IMR-90 (cell line): ENCODE results near the gene DPF3.

Experiments used
- BHLHE40 ChIP-seq: fragments of 150-350 bp; IDR thresholded peaks from 2 replicates; pipeline ENCODE4 v1.6.1; 2016; ENCODE audit warnings: mild to moderate bottlenecking, low read depth, low read length
- CEBPB ChIP-seq: IDR thresholded peaks from 2 replicates; pipeline ENCODE4 v1.6.1; 2012; ENCODE audit warnings: low read depth, low read length, improper control_type of control experiment
- CHD1 ChIP-seq: IDR thresholded peaks from 2 replicates; pipeline ENCODE4 v1.6.1; 2012; ENCODE audit warnings: low read depth, low read length, improper control_type of control experiment
- CTCF ChIP-seq: conservative IDR thresholded peaks from 2 replicates; pipeline ENCODE4 v1.5.1; 2012; ENCODE audit warnings: mild to moderate bottlenecking, low read depth, low read length, improper control_type of control experiment
- ELK1 ChIP-seq: fragments of 150-350 bp; IDR thresholded peaks from 2 replicates; pipeline ENCODE4 v1.6.1; 2016; ENCODE audit warnings: low read depth, mild to moderate bottlenecking, low read length, moderate library complexity, borderline replicate concordance
- FOS ChIP-seq: fragments of 150-350 bp; IDR thresholded peaks from 2 replicates; pipeline ENCODE4 v1.6.1; 2016; ENCODE audit warnings: low read depth, low read length
- MAFK ChIP-seq: IDR thresholded peaks from 2 replicates; pipeline ENCODE4 v1.6.1; 2012; ENCODE audit warnings: low read depth, low read length, improper control_type of control experiment
- MAZ ChIP-seq: IDR thresholded peaks from 2 replicates; pipeline ENCODE4 v1.6.1; 2012; ENCODE audit warnings: low read depth, mild to moderate bottlenecking, low read length, improper control_type of control experiment, moderate library complexity, borderline replicate concordance
- POLR2A ChIP-seq: IDR thresholded peaks from 2 replicates; pipeline ENCODE4 v1.6.1; 2012; ENCODE audit warnings: mild to moderate bottlenecking, low read depth, low read length
- RAD21 ChIP-seq: IDR thresholded peaks from 2 replicates; pipeline ENCODE4 v1.6.1; 2012; ENCODE audit warnings: low read length, improper control_type of control experiment
- RCOR1 ChIP-seq: IDR thresholded peaks from 2 replicates; pipeline ENCODE4 v1.6.1; 2012; ENCODE audit warnings: mild to moderate bottlenecking, low read length, improper control_type of control experiment; ENCODE audit not compliant: insufficient replicate concordance
- RFX5 ChIP-seq: IDR thresholded peaks from 2 replicates; pipeline ENCODE4 v1.8.0; 2012; ENCODE audit warnings: low read depth, mild to moderate bottlenecking, low read length, moderate library complexity
- SMC3 ChIP-seq: fragments of 150-350 bp; IDR thresholded peaks from 2 replicates; pipeline ENCODE4 v1.6.1; 2016; ENCODE audit warnings: low read depth, mild to moderate bottlenecking, antibody characterized with exemption, low read length, moderate library complexity
- TF ChIP-seq, protein P1 (sequence below): fragments of 150-350 bp; IDR thresholded peaks from 2 replicates; pipeline ENCODE4 v1.6.1; 2017; ENCODE audit warnings: mild to moderate bottlenecking, antibody characterized with exemption, low read length, low read depth

GRCh38 chr14:72619881-72620280, 274.0 kb downstream of the DPF3 start:
- TF ChIP-seq MAFK = no peak
- TF ChIP-seq, protein P1, sequence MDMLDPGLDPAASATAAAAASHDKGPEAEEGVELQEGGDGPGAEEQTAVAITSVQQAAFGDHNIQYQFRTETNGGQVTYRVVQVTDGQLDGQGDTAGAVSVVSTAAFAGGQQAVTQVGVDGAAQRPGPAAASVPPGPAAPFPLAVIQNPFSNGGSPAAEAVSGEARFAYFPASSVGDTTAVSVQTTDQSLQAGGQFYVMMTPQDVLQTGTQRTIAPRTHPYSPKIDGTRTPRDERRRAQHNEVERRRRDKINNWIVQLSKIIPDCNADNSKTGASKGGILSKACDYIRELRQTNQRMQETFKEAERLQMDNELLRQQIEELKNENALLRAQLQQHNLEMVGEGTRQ = no peak
- no peak for TF ChIP-seq POLR2A
- TF ChIP-seq CTCF = no peak
- TF ChIP-seq RFX5 = no peak
- TF ChIP-seq CEBPB = no peak
- TF ChIP-seq BHLHE40 = no peak
- TF ChIP-seq FOS = no peak
- no peak for TF ChIP-seq MAZ
- TF ChIP-seq RCOR1 = no peak
- TF ChIP-seq RAD21 = no peak
- TF ChIP-seq CHD1 = no peak
- TF ChIP-seq ELK1 = no peak
- no peak for TF ChIP-seq SMC3
